Muscle of leg (tissue), 11 donors: ENCODE results near the gene MRPL41. TPM values are rescaled to one million over a fixed set of nuclear protein-coding genes. Genes with fewer than 3 reads are reported as not detected.
A peak's percentile ranks its signal among the peaks of the same experiment; 100 is the strongest.
"Not testable (repeated sequence)": the region's sequence is repeated elsewhere in the genome, so short reads cannot be mapped to it uniquely, and the experiment has no call there.

Experiments
- DNase-seq: peaks from one replicate; pipeline ENCODE4 v3.0.0; 2013
- H3K27ac ChIP-seq: one replicate; pipeline ENCODE4 v1.5.1; 2013; ENCODE audit warnings: mild to moderate bottlenecking, low read length, control low read depth
- H3K27me3 ChIP-seq: one replicate; pipeline ENCODE4 v1.6.1; 2013; ENCODE audit warnings: low read length; ENCODE audit not compliant: control insufficient read depth, insufficient read depth
- H3K36me3 ChIP-seq: one replicate; pipeline ENCODE4 v1.6.1; 2013; ENCODE audit warnings: low read length; ENCODE audit not compliant: control insufficient read depth, insufficient read depth
- H3K4me1 ChIP-seq: one replicate; pipeline ENCODE4 v1.6.1; 2013; ENCODE audit warnings: low read length; ENCODE audit not compliant: control insufficient read depth, insufficient read depth
- H3K4me3 ChIP-seq: one replicate; pipeline ENCODE4 v1.5.1; 2013; ENCODE audit warnings: low read length, control low read depth
- H3K9me3 ChIP-seq: replicated peaks from 2 replicates; pipeline ENCODE4 v1.6.1; 2013; ENCODE audit warnings: low read depth, low read length; ENCODE audit not compliant: control insufficient read depth
- WGBS: methylation state at CpG from one replicate; pipeline ENCODE4 v1.1.5; 2013; ENCODE audit warnings: missing lambda C conversion rate; ENCODE audit not compliant: insufficient coverage; 5-methylcytosine and 5-hydroxymethylcytosine counted together
- polyA plus RNA-seq, 8 donors: library from polyadenylated mRNA; unstranded; fragments of 120-200 nt; gene quantifications; one replicate each; pipeline versions ENCODE4 v1.2.1 to v1.2.3, GENCODE V29; 2013; ENCODE audit warnings: inconsistent platforms in 1 of 8, low replicate concordance in 1 of 8; ENCODE audit not compliant: insufficient read length in 8 of 8, insufficient read depth in 1 of 8
- total RNA-seq: library from RNA; stranded (reverse); fragments of 120-200 nt; gene quantifications from one replicate; pipeline ENCODE4 v1.2.4, GENCODE V29; 2013

MRPL41 gene
- total and polyA plus RNA-seq, 9 donors = 25.6 to 42.1 (median 32.0) TPM

GRCh38 chr9:137536594-137537131, 15.0 kb upstream of the MRPL41 start:
- H3K4me1 ChIP-seq, H3K4me3 ChIP-seq, H3K9me3 ChIP-seq, H3K27me3 ChIP-seq, DNase-seq, H3K36me3 ChIP-seq, H3K27ac ChIP-seq: not testable (repeated sequence)
- 67% methylated on average over 7 of the region's 16 CpGs for WGBS

- H3K9me3 ChIP-seq = no peaks in the 10 kb centered on the region
- no peak overlapping the region for H3K4me3 ChIP-seq
- 93% methylated on average over 16 of the region's 16 CpGs for WGBS
- no peak for DNase-seq
- no peaks in the 10 kb centered on the region for H3K36me3 ChIP-seq
- H3K27ac ChIP-seq = no peak overlapping the region
- H3K4me1 ChIP-seq = peaks cover 5% of the 10 kb centered on the region
- H3K27me3 ChIP-seq = no peaks in the 10 kb centered on the region
Measured at GRCh38 chr9:137538058-137538457, 13.6 kb upstream of the MRPL41 start.

- Histone ChIP-seq H3K4me3 (no peak overlapping the region), H3K27ac (no peak overlapping the region), H3K9me3 (no peaks in the 10 kb centered on the region), H3K27me3 (no peaks in the 10 kb centered on the region), H3K4me1 (peaks cover 6% of the 10 kb centered on the region), H3K36me3 (no peaks in the 10 kb centered on the region)
- WGBS = 73% methylated on average over 15 of the region's 18 CpGs
- no peak for DNase-seq
Measured at GRCh38 chr9:137540536-137540935, 11.1 kb upstream of the MRPL41 start.

DNA sequence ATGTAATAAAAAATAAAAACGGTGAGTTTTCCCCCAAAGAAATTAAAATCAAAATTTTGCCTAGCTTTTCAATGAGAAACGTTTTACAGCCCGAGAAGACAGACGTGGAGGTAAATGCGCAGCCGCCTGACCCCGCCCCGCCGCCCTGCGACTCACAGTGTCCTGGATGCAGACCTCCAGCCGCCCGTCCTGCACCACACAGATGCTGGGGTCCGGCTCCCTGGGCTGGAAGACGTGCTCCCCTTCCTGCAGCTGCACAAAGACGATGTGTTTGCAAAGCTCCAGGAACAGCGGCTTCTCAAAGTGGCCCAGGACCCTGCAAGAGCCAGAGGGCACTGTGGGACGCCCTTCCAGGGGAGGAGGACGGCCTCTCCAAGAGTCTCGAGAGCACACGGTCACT, 9.2 kb upstream of the MRPL41 start:
- WGBS = 81% methylated on average over 16 of the region's 20 CpGs
- DNase-seq = no peak
- H3K36me3 ChIP-seq = no peaks in the 10 kb centered on the region
- no peak overlapping the region for H3K4me3 ChIP-seq
- H3K27ac ChIP-seq = no peak overlapping the region
- H3K4me1 ChIP-seq = peaks cover 6% of the 10 kb centered on the region
- no peaks in the 10 kb centered on the region for H3K9me3 ChIP-seq
- H3K27me3 ChIP-seq = no peaks in the 10 kb centered on the region

GRCh38 chr9:137543237-137543963, 8.3 kb upstream of the MRPL41 start:
- Histone ChIP-seq H3K9me3 (no peaks in the 10 kb centered on the region), H3K4me3 (no peak overlapping the region), H3K4me1 (peaks cover 6% of the 10 kb centered on the region), H3K27ac (no peak overlapping the region), H3K36me3 (no peaks in the 10 kb centered on the region), H3K27me3 (no peaks in the 10 kb centered on the region)
- whole genome bisulfite sequencing = 90% methylated on average over 25 of the region's 25 CpGs
- no peak for DNase-seq

DNA sequence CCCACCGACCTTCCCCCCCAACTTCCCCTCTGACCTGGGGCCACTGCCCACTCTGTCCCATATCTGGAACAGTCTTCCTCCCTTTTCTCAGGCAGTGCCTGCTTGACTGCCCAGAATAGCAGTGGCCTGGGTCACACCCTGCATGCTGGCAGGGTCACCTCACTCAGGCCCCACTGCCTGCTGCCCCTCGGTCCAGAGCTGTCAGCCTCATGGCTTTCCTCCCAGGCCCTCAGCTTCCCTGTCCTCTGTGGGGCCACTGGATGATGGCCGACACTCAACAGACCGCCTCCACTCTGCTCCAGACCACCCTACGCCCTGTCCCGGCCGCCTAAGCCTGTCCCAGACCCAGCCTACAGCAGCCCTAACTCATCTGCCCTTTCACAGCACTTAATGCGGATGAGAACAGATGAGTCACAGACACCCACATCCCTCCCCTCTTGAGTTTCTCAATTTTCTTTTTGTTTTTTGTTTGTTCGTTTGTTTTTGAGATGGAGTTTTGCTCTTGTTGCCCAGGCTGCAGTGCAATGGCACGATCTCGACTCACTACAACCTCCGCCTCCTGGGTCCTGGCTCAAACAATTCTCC, 7.4 kb upstream of the MRPL41 start:
- WGBS = 81% methylated on average over 7 of the region's 12 CpGs
- peaks cover 6% of the 10 kb centered on the region for H3K4me1 ChIP-seq
- no peaks in the 10 kb centered on the region for H3K9me3 ChIP-seq
- no peaks in the 10 kb centered on the region for H3K27me3 ChIP-seq
- H3K36me3 ChIP-seq = no peaks in the 10 kb centered on the region
- DNase-seq = no peak
- no peak overlapping the region for H3K27ac ChIP-seq
- H3K4me3 ChIP-seq = no peak overlapping the region

DNA sequence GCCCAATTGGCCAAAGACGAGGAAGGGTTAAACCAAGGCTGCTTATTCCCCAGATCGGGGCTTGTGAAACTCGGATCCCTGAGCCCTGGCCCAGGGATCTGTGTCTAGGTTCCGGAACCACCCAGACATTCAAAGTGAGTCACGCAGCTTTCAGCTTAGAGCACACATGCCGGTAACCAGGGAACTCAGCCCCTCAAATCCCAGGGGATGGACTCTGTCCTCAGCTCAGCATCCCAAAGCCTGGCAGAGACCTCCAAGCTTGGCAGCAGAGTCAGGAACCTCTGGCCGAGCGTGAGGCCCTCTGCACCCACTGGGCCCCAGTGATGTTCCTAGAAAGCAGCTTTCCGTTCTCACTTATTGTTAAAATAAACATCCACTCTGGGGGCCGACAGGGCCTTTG, 6.6 kb upstream of the MRPL41 start:
- DNase-seq = no peak
- Histone ChIP-seq H3K4me1 (peaks cover 13% of the 10 kb centered on the region), H3K4me3 (no peak overlapping the region), H3K27me3 (no peaks in the 10 kb centered on the region), H3K27ac (no peak overlapping the region), H3K36me3 (no peaks in the 10 kb centered on the region), H3K9me3 (no peaks in the 10 kb centered on the region)
- WGBS = 66% methylated on average over 6 of the region's 10 CpGs

DNA sequence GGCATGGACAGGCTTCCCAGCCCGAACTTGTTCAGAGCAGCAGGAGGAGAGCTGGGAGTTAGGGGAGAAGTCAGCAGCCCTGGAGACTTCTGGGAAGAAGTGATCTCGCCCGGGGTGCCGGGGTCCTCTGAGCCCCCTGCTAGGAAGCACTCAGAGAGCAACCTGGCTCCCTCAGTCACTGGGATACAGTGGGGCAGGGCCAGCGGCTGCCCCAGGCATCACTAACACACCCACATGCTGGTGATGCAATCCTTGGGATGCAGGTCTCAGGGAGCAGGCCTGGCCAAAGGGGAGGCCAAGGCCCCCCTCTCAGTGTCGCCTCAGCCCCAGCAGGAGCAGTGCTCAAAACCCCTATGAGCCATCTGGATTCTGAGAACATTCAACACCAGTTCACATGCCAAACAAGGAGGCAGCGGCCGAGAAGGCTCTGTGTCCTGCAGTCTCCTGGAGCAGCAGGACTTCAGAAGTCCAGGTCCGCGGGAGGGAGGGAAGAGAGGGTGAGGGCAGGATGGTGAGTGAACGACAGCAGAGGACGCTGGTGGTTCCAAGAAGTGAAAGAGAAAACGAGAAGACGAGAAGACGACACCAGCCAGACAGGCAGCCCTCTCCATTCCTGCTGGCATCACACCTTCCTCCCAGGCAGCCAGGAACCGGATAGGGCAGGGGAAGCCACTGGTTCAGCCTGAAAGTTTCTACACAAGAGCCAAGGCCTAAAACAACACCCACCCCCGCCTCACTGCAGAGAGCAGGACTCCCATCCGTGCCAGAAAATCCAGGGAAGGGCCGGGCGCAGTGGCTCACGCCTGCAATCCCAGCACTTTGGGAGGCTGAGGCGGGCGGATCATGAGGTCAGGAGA, 3.8 kb upstream of the MRPL41 start:
- no peaks in the 10 kb centered on the region for H3K36me3 ChIP-seq
- WGBS = 70% methylated on average over 15 of the region's 23 CpGs
- no peak overlapping the region for H3K4me3 ChIP-seq
- H3K27ac ChIP-seq = no peak overlapping the region
- no peaks in the 10 kb centered on the region for H3K27me3 ChIP-seq
- DNase-seq = no peak
- peaks cover 22% of the 10 kb centered on the region for H3K4me1 ChIP-seq
- H3K9me3 ChIP-seq = no peaks in the 10 kb centered on the region

DNA sequence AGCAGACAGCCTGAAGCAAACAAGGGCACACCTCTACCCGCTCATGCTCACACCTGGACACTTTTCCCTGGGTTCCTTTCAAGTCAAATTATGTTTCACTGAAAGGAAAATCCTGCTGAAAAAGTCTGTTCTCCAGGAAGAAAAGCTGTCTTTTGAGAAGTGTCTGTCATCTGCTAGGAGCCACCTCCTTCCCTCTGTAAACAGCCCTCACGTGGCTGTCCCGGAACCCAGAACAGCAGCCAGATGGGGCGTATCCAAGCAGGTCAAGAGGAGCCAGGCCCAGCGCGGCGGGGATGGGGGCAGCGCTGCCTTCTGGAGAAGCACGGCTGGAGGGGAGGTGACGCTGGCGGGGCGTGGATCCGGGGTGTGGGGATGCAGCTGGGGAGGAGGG, 1.5 kb upstream of the MRPL41 start, which contains the start of gene PNPLA7:
PNPLA7 (minus strand) TSS at position 172 of the 391 bp plus-strand sequence. CDS start 205 bp downstream, outside the sequence.
- DNase-seq = peak; percentile 93
- H3K4me3 ChIP-seq = peak within 1 kb of the TSS; percentile 60
- H3K27ac ChIP-seq = peak within 1 kb of the TSS; percentile 84
- no peaks in the 10 kb centered on the region for H3K27me3 ChIP-seq
- H3K36me3 ChIP-seq = peaks cover 5% of the 10 kb centered on the region
- 4% methylated on average over 11 of the region's 13 CpGs for WGBS
- no peaks in the 10 kb centered on the region for H3K9me3 ChIP-seq
- peaks cover 16% of the 10 kb centered on the region for H3K4me1 ChIP-seq

DNA sequence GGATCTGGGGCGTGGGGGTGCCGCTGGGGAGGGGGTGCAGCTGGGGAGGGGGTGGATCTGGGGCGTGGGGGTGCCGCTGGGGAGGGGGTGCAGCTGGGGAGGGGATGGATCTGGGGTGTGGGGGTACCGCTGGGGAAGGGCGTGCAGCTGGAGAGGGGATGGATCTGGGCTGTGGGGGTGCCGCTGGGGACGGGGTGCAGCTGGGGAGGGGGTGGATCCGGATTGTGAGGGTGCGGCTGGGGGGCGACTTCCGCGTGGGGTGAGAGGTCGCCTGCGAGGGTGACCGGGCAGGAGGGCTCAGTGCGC, 768 bp upstream of the MRPL41 start:
- H3K4me1 ChIP-seq = peaks cover 17% of the 10 kb centered on the region
- H3K27me3 ChIP-seq, H3K9me3 ChIP-seq, DNase-seq: not testable (repeated sequence)
- H3K4me3 ChIP-seq = peak overlapping the region; percentile 60
- peak overlapping the region; percentile 59 for H3K27ac ChIP-seq
- WGBS = 0% methylated on average over 12 of the region's 17 CpGs
- peaks cover 12% of the 10 kb centered on the region for H3K36me3 ChIP-seq
